Measurements from ENCODE around the gene SLF1. TPM values are rescaled to one million over a fixed set of nuclear protein-coding genes. Genes with fewer than 3 reads are reported as not detected.

Gene SLF1
- total and polyA plus RNA-seq, 2 of the 8 experiments (the other 6 are each of a cell fraction or from before 2014, with no cell fraction given): 4.8 to 15.7 TPM

GRCh38 chr5:94614156-94614805 is 4.2 kb upstream of the SLF1 start:
- no peak overlapping the region for H2BK15ac ChIP-seq (ENCODE audit: low read length)
- no peak overlapping the region for H3K4me2 ChIP-seq (ENCODE audit: insufficient read depth in 1 of 2, low read depth in 2 of 2, low read length in 2 of 2)
- no peak overlapping the region for H3K56ac ChIP-seq (replicated peaks; ENCODE audit: insufficient read length, low read depth, low read length)
- no peak overlapping the region for H2AK5ac ChIP-seq (ENCODE audit: low read depth, low read length)
- H3K14ac ChIP-seq (ENCODE audit: insufficient read length): no peak overlapping the region
- no peaks in the 10 kb centered on the region for H3K9me3 ChIP-seq (ENCODE audit: insufficient read depth in 2 of 2, low read depth in 1 of 2, low read length in 1 of 2)
- no peaks in the 10 kb centered on the region for H3K79me1 ChIP-seq (ENCODE audit: low read depth, low read length)
- peaks cover 9% of the 10 kb centered on the region for H3K23me2 ChIP-seq (ENCODE audit: low read depth, low read length)
- H3K36me3 ChIP-seq (ENCODE audit: control insufficient read depth in 2 of 4, insufficient read depth in 4 of 4, low read length in 3 of 4): no peaks in the 10 kb centered on the region
- H2BK20ac ChIP-seq (ENCODE audit: low read length): no peak overlapping the region
- no peak overlapping the region for H3K18ac ChIP-seq (ENCODE audit: extremely low read depth, low read length)
- no peak overlapping the region for H3K27ac ChIP-seq (ENCODE audit: low read depth, low read length)
- H4K5ac ChIP-seq (ENCODE audit: insufficient read length, low read depth, low read length): no peak overlapping the region
- peaks cover 0 to 8% of the 10 kb centered on the region in 2 experiments; a peak in 2 of 4 replicates for H3K79me2 ChIP-seq (ENCODE audit: control insufficient read depth in 1 of 2, insufficient read depth in 2 of 2, low read length in 2 of 2)
- H3K23ac ChIP-seq (ENCODE audit: insufficient read length): no peak overlapping the region
- no peak overlapping the region for H3K4ac ChIP-seq (replicated peaks; ENCODE audit: insufficient read length, low read depth, low read length)
- DNase-seq (ENCODE audit: low read depth in 1 of 2, low spot score in 2 of 2): no peak
- peaks cover 0 to 5% of the 10 kb centered on the region in 2 experiments for H4K20me1 ChIP-seq (replicated peaks in 1 of 2; ENCODE audit: control insufficient read depth in 1 of 2, insufficient read depth in 2 of 2, low read length in 2 of 2)
- H2BK12ac ChIP-seq (ENCODE audit: low read depth, low read length): no peak overlapping the region
- no peak overlapping the region for H4K91ac ChIP-seq (replicated peaks; ENCODE audit: insufficient read length, low read length)
- no peak for FAIRE-seq
- ChIA-PET CTCF (ENCODE audit: partially characterized antibody) (interaction anchor here (0.6 to 1.5 kb wide), 8 partner anchors 9 to 124 kb away, joined by 3 to 8 read pairs (median 3); no protein-coding TSS in a partner anchor), POLR2A (ENCODE audit: partially characterized antibody) (no interaction called here)
- 84% methylated on average over 2 of the region's 2 CpGs; no CpG with 5 or more reads in 1 of the 2 experiments for WGBS, 2 experiments (ENCODE audit: extremely low coverage in 1 of 2, insufficient coverage in 1 of 2, insufficient read length in 1 of 2, insufficient replicate concordance in 2 of 2, low coverage in 1 of 2, low lambda C conversion rate in 2 of 2, missing lambda C conversion rate in 1 of 2)
- H2BK5ac ChIP-seq (ENCODE audit: low read depth, low read length): no peak overlapping the region
- no peak overlapping the region for H3K4me3 ChIP-seq (ENCODE audit: extremely low read depth in 1 of 4, insufficient read depth in 2 of 4, low read depth in 3 of 4, low read length in 4 of 4)
- H4K8ac ChIP-seq (ENCODE audit: extremely low read depth, insufficient read depth, low read length): no peak overlapping the region
- H3K9ac ChIP-seq (replicated peaks in 1 of 4; ENCODE audit: extremely low read depth in 1 of 4, low read depth in 3 of 4, low read length in 3 of 4): no peak overlapping the region
- peaks cover 0 to 3% (median under 1%) of the 10 kb centered on the region in 4 experiments; a peak in 2 of 7 replicates for H3K4me1 ChIP-seq (replicated peaks in 1 of 4; ENCODE audit: control insufficient read depth in 3 of 4, insufficient read depth in 4 of 4, low read length in 3 of 4)
- H2BK120ac ChIP-seq (replicated peaks; ENCODE audit: low read depth, low read length): no peak overlapping the region
- no peaks in the 10 kb centered on the region for H3K27me3 ChIP-seq (replicated peaks in 1 of 4; ENCODE audit: control insufficient read depth in 3 of 4, extremely low read depth in 1 of 4, insufficient read depth in 3 of 4, low read length in 3 of 4)
- H2AFZ ChIP-seq (ENCODE audit: low read length): no peak overlapping the region
- TF ChIP-seq ATF3 (IDR thresholded peaks at IDR 0.05; ENCODE audit: insufficient read depth, low read depth, low read length) (no peak), TAF7 (optimal IDR thresholded peaks at IDR 0.05; ENCODE audit: borderline replicate concordance, low read depth, low read length) (no peak), TCF12 (IDR thresholded peaks at IDR 0.05; ENCODE audit: low read depth, low read length) (no peak), YY1 (IDR thresholded peaks at IDR 0.05; ENCODE audit: low read depth, low read length) (no peak), MAFK (IDR thresholded peaks at IDR 0.05; ENCODE audit: low read depth, low read length) (no peak), POLR2A (IDR thresholded peaks at IDR 0.05; ENCODE audit: control extremely low read depth in 1 of 2, low read depth in 2 of 2, low read length in 2 of 2) (no peak), CTBP2 (IDR thresholded peaks at IDR 0.05; ENCODE audit: borderline replicate concordance, insufficient read depth, insufficient read length, low read length) (no peak), ASH2L (IDR thresholded peaks at IDR 0.05; ENCODE audit: low read length) (no peak), SP1 (IDR thresholded peaks at IDR 0.05; ENCODE audit: low read depth, low read length) (no peak), CEBPB (IDR thresholded peaks at IDR 0.05; ENCODE audit: low read depth, low read length) (no peak), TAF1 (IDR thresholded peaks at IDR 0.05; ENCODE audit: low read depth, low read length) (no peak), BACH1 (IDR thresholded peaks at IDR 0.05; ENCODE audit: low read length) (no peak), TBP (IDR thresholded peaks at IDR 0.05; ENCODE audit: low read depth, low read length) (no peak)
